T-helper 22 cell (primary cell): Measurements from ENCODE around the gene PLSCR4.
"Not testable (repeated sequence)": the region's sequence is repeated elsewhere in the genome, so short reads cannot be mapped to it uniquely, and the experiment has no call there.

ENCODE experiments used
- DNase-seq: peaks from one replicate; pipeline ENCODE4 v3.0.0-alpha.2; 2020; ENCODE audit warnings: low read depth

PLSCR4 gene

DNA sequence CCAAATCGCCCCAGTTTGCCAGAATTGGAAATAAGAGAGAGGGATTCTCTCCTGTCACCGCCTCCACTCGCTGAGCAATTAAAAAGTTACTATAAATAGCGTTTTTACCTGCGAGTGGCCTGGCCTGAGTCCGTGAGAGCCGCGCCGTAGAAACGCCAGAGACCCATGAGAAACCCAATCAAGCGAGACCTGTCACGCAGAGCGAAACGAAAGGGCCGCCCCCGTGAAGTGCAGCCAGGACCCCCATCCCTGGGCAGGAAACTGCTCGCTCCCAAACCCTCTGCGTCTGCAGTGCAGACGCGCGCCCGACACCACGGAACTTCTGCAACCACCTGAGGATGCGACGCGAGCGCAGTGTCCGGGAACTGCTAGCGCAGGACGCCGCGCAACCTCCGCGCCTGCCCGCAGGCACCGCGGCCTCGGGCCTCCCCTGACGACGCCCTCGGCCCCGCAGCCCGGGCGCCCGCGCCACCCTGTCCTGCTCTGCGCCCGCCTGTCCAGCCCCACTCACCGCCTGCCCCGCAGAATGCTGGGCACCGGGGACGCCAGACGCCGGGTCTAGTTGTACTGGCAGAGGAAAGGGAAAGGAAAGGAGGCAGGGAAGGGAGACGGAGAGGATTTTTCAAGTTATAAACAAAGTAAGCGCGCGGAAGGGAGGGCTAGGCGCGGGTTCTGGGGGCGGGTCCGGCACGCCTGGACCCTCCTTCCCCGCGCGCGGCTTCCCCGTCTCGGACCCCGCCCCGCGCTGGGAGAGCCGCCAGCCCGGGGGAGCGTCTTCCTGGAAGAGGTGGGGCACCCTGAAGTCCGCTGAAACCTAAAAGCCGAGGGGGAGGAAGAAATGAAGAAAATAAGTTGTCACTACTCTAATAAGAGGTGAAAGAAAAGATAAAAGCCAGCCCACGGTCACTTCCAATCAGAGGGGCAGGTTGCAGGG lies at the start of gene PLSCR4:
Gene PLSCR4, minus strand, starts transcription at position 657 of the 934 bp plus-strand sequence. CDS start 29,034 bp downstream, outside the sequence.
- no peak for DNase-seq

DNA sequence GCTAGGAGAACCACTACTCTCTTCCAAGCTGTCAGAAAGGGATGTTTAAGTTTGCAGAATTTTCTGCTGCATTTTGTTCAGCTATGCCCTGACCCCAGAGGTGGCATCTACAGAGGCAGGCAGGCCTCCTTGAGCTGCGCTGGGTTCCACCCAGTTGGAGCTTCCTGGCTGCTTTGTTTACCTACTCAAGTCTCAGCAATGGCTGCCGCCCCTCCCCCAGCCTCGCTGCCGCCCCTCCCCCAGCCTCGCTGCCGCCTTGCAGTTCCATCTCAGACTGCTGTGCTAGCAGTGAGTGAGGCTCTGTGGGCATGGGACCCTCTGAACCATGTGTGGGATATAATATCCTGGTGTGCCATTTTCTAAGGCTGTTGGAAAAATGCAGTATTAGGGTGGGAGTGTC lies 42.5 kb upstream of the PLSCR4 start:
- not testable (repeated sequence) for DNase-seq

GRCh38 chr3:146283781-146284445 lies 33.0 kb upstream of the PLSCR4 start:
- DNase-seq: no peak

DNA sequence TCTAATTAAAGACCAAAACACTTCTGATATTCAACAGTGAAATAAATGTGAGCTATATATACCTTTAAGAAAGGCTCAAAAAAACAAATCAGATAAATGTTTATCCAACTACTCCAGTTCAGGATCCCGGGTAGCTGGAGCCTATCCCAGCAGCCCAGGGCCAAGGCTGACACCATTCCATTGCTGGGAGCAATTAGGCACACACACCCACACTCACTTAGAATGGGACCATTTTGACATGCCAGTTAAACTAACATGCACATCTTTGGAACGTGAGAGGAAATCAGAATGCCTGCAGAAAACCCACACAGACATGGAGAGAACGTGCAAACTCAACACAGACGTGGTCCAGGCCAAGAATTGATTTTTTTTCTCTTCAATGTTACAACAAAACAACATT lies 30.0 kb upstream of the PLSCR4 start:
- no peak for DNase-seq

GRCh38 chr3:146279951-146280350 lies 29.0 kb upstream of the PLSCR4 start:
- DNase-seq: no peak

- no peak for DNase-seq
These were observed 28.1 kb upstream of the PLSCR4 start for GRCh38 chr3:146279013-146279412.

DNA sequence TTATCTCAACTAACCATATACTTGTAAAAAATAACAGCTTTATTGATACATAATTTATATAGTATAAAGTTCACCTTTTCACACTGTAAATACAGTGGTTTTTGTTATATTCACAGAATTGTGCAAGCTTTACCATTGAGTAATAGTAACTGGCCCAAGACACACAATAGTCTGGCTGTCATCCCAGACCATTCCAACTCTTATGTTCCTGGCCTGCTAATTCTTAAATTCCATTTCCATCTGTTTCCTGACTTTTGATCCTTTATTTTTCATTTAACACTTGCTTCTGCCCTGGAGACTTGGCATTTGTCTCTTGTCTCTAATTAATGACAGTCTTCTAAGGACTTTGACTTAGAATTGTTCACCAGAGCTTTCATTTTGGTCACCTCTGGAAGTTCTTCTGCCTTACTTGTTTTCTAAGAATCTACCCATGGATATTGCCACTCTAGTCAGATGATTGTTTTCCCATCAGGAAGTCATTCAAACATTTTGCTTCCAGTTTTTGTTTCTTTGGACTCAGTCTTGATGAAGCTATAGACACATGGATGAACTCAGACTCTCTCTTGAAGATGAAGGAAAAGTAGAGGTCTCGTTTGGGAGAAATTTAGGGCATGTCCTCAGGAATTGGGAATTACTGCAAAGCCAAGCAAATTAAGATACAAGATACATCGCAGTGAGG lies 27.2 kb upstream of the PLSCR4 start:
- no peak for DNase-seq

DNA sequence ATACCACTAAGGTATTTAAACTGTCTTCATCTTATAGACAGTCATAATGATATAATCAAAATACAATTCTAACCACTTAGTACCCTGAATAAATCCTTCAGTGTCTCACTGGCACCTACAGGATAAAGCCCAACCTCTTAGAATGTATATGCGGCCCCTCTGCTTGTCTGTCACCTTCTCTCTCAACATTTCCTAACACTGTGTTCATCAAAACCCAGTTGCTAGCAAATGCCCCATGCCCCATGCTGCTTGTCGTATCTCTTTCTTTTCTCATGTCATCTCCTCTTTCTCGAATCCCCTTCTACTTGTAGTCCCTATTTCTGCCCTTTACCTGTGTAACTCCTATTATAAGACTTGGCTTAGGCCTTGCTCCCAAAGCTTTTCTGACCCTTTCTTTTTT lies 24.6 kb upstream of the PLSCR4 start:
- no peak for DNase-seq

GRCh38 chr3:146274833-146275232 lies 23.9 kb upstream of the PLSCR4 start:
- no peak for DNase-seq

- no peak for DNase-seq
These were observed 23.0 kb upstream of the PLSCR4 start for GRCh38 chr3:146273721-146274407.

- no peak for DNase-seq
These were observed 20.3 kb upstream of the PLSCR4 start for GRCh38 chr3:146271180-146271579.

DNA sequence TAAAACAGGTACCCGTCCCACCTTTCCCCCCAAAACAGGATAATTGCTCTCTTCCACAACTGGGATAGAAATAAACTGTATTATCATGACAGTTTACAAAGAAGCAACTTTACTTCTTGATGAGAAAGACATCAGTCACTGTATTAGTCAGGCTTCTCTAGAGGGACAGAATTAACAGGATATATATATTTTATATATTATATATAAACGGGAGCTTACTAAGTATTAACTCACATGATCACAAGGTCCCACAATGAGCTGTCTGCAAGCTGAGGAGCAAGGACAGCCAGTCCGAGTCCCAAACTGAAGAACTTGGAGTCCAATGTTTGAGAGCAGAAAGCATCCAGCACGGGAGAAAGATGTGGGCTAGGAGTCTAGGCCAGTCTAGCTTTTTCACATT lies 18.4 kb upstream of the PLSCR4 start:
- no peak for DNase-seq

GRCh38 chr3:146268535-146269219 lies 17.8 kb upstream of the PLSCR4 start:
- no peak for DNase-seq

- no peak for DNase-seq
These were observed 14.8 kb upstream of the PLSCR4 start for GRCh38 chr3:146265720-146266119.

GRCh38 chr3:146262371-146263110 lies 11.6 kb upstream of the PLSCR4 start:
- DNase-seq: no peak

GRCh38 chr3:146259880-146260589 lies 9.1 kb upstream of the PLSCR4 start:
- no peak for DNase-seq

- no peak for DNase-seq
These were observed 6.1 kb upstream of the PLSCR4 start for GRCh38 chr3:146256851-146257486.

DNA sequence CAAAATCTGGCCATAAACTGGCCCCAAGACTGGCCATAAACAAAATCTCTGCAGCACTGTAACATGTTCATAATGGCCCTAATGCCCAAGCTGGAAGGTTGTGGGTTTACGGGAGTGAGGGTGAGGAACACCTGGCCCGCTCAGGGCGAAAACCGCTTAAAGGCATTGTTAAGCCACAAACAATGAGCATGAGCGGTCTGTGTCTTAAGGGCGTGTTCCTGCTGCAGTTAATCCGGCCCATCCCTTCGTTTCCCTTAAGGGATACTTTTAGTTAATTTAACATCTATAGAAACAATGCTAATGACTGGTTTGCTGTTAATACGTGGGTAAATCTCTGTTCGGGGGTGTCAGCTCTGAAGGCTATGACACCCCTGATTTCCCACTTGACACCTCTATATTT lies 1.5 kb upstream of the PLSCR4 start:
- not testable (repeated sequence) for DNase-seq

DNA sequence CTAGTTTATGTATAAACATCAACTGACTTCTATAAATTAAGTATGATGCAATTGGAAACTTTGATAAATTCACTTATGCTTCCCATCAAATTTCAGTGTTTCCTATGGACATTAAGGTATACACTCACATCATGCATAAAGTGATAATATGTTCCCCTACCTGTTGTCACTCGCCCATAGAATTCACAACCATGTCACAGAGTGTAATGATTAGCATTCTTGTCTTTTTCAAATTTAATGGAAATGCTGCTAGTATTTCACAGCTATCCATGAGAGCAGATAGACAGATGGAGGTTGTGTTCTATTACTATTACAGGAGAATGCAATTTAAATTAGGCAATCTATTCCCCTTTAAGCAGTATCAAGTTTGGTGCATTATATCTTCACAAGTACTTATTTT lies 984 bp downstream of the PLSCR4 start:
- DNase-seq: no peak

DNA sequence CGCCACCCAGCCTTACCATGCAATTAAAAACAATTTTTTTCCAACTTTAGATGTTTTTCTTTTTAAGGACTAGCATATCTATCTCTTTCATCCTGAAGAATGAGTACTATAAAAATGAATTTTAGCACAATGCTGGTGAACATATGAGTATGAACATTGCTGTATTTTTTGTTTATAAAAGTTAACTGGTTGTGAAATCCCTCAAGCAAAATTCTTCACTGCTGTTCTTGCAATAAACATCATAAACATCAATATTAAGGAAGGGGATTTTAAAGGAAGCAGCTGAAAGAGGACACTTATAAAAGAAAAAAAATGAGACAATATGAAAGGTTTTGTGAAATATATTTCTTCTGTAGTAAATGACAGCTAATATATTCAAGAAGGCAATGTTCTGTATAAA lies 3.0 kb downstream of the PLSCR4 start:
- DNase-seq: no peak
